Measurements from ENCODE around the gene FERMT2.

FERMT2 gene

GRCh38 chr14:52824462-52824861 lies 126.4 kb downstream of the FERMT2 start:
- DNase-seq (ENCODE audit: low spot score), result no peak

- no peak for DNase-seq (ENCODE audit: low spot score)
Observed at GRCh38 chr14:52821805-52822250, 129.0 kb downstream of the FERMT2 start.

- DNase-seq (ENCODE audit: low spot score), result no peak
Observed at GRCh38 chr14:52808101-52808500, 142.7 kb downstream of the FERMT2 start.

All from D341Med (cell line).